Heart right ventricle (tissue), 16 donors: Measurements from ENCODE around the gene MRPL32. TPM values are rescaled to one million over a fixed set of nuclear protein-coding genes. Genes with fewer than 3 reads are reported as not detected.

Experiments
- ATAC-seq, 8 donors: fragments of 200-7000 bp; cut with Tn5 transposase; one replicate each; pipeline ENCODE4 v1.9.1; 2020; ENCODE audit warnings: mild to moderate bottlenecking in 8 of 8, moderate library complexity in 8 of 8, moderate number of reproducible peaks in 1 of 8
- DNase-seq, 2 donors: peaks; one replicate each; pipeline ENCODE4 v3.0.0-alpha.2; 2020
- H3K27ac ChIP-seq, 10 donors: fragments of 200-600 bp; sonication (generic) in 2 of 10; one replicate each; pipeline versions ENCODE4 v1.5.0 to v1.8.0; 2020 to 2022; ENCODE audit warnings: mild to moderate bottlenecking in 3 of 10
- H3K27me3 ChIP-seq, 7 donors: fragments of 200-600 bp; one replicate each; pipeline ENCODE4 v1.8.0; 2021 to 2022; ENCODE audit warnings: mild to moderate bottlenecking in 2 of 7
- H3K36me3 ChIP-seq, 9 donors: fragments of 200-600 bp; sonication (generic) in 1 of 9; one replicate each; pipeline versions ENCODE4 v1.5.0 to v1.8.0; 2020 to 2022; ENCODE audit warnings: mild to moderate bottlenecking in 2 of 9
- H3K4me1 ChIP-seq, 9 donors: fragments of 200-600 bp; sonication (generic) in 1 of 9; one replicate each; pipeline versions ENCODE4 v1.5.0 to v1.8.0; 2020 to 2022; ENCODE audit warnings: mild to moderate bottlenecking in 4 of 9
- H3K4me3 ChIP-seq, 10 donors: fragments of 200-600 bp; sonication (generic) in 2 of 10; one replicate each; pipeline versions ENCODE4 v1.5.0 to v1.8.0; 2020 to 2022; ENCODE audit warnings: mild to moderate bottlenecking in 7 of 10, moderate library complexity in 2 of 10
- H3K9me3 ChIP-seq, 11 donors: fragments of 200-600 bp in 10 of 11; sonication (generic) in 2 of 11; one replicate each; pipeline versions ENCODE4 v1.5.0 to v1.8.0; 2013 to 2022; ENCODE audit warnings: mild to moderate bottlenecking in 2 of 11, control low read depth in 1 of 11, moderate library complexity in 1 of 11
- CTCF ChIP-seq, 9 donors: fragments of 200-600 bp; sonication (generic) in 2 of 9; IDR thresholded peaks; one replicate each; pipeline versions ENCODE4 v1.5.0 to v1.8.0; 2021 to 2022; ENCODE audit warnings: antibody characterized with exemption in 9 of 9, mild to moderate bottlenecking in 5 of 9, moderate library complexity in 1 of 9
- WGBS, 2 donors: extraction: QIAGEN DNeasy Blood & Tissue Kit; methylation state at CpG; one replicate each; pipeline ENCODE4 v1.1.7; 2013; ENCODE audit warnings: inconsistent platforms in 1 of 2; 5-methylcytosine and 5-hydroxymethylcytosine counted together
- intact Hi-C, 10 donors: fragments of 100-400 bp; cut with DNase I; formaldehyde crosslinking; loops; one replicate each; pipeline versions ENCODE4 v1.11.1 to v1.14.2; 2022
- polyA plus RNA-seq, 2 donors: library from polyadenylated mRNA; stranded (reverse); fragments of 200-250 nt; gene quantifications; one replicate each; pipeline ENCODE4 v1.2.3, GENCODE V29; 2013
- total RNA-seq, 10 donors: library from RNA; stranded (reverse); fragmentation: NEBNext Ultra II Directional in 3 of 10; extraction: Animal tissue kit (Norgen Biotek cat#: 25700) in 3 of 10; gene quantifications; one replicate each; pipeline versions ENCODE4 v1.2.1 to v1.2.4, GENCODE V29; 2021 to 2023
- donor health status: Arrhythmogenic right ventricular cardiomyopathy.
- donor health status: ischemic (EF 13 %, LVEDD 7.1; RV severe dilation, severe dysfunction).
- donor health status: healthy with polysubstance abuse.
- donor health status: DM: no; HTN: yes; CAD: no.
- donor health status: DM: no; HTN: no; CAD: no.
- donor health status: ischemic (EF 25% LVEDD 6.9; RV normal size, moderate dysfunction).
- donor health status: ischemic (EF 25% LVEDD 5.7; RV mildly dilated, moderate dysfunction).
- donor health status: healthy.
- donor health status: DM: yes; HTN: yes; CAD: no.
- donor health status: Ischemic cardiomyopathy.
- donor health status: ischemic (EF 35%, LVEDD 5.7; RV mildly dilated, moderate dysfunction).
- donor health status: nonischemic (EF 11% LVEDD 7.7; RV severe dilation, severe dysfunction).
- donor health status: DM: yes; HTN: yes; CAD: no.
- donor health status: PGD.
- donor health status: ischemic (EF 29% LVEDD 5.4; RV normal size, mild dysfunction).
- donor health status: nonischemic (EF 23%, LVEDD 6.1; RV moderate dilation, normal function).

Gene MRPL32
- total and polyA plus RNA-seq, 12 donors: 45.7 to 99.2 (median 59.1) TPM

DNA sequence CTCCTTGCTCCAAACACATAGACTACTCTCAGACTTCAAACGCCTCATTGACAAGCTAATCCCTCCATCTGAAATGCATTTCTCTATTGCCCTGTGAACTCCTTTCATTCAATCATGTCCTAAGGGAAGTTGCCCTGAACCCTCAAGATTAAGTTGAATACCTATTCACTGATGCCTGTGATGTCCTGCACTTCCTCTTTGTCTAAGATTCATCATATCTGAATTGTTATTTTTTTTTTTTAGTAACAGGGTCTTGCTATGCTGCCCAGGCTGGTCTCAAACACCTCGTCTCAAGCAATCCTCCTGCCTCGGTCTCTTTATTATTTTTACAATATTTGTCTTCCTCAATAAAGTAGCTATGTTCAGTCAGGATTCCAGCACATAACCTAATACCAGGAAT, 3.4 kb upstream of the MRPL32 start:
- Histone ChIP-seq H3K27me3 (no peaks in the 10 kb centered on the region), H3K27ac (no peak overlapping the region), H3K4me3 (no peak overlapping the region), H3K9me3 (no peaks in the 10 kb centered on the region), H3K36me3 (peaks cover 0 to 43% (median 30%) of the 10 kb centered on the region in 9 donors), H3K4me1 (peaks cover 5 to 60% (median 38%) of the 10 kb centered on the region in 9 donors)
- TF ChIP-seq CTCF (IDR thresholded peaks at IDR 0.05): no peak
- no peak for DNase-seq
- intact Hi-C loops: no loop called here
- no peak for ATAC-seq
- whole genome bisulfite sequencing, 2 donors: 58 to 80% methylated on average over 3 of the region's 3 CpGs

DNA sequence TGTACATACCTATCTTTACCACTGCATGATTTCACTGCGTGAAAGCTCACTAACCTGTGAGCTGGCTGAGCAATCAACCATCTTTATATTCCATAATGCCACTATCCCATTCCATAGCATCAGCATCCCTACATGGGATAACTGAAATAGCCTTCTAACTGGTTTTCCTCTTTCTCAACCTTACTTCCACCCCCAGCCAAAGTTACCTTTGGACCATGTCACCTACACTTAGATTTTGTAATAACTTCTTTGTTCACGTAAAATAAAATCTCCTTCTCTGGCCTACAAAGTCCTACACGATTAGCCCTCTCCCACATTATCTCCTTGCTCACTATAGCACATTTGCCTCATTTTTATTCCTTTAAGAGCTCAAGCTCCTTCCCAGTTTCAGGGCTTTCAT, 2.7 kb upstream of the MRPL32 start:
- Histone ChIP-seq H3K27ac (no peak overlapping the region), H3K36me3 (peaks cover 0 to 36% (median 23%) of the 10 kb centered on the region in 9 donors), H3K9me3 (no peaks in the 10 kb centered on the region), H3K4me1 (peaks cover 5 to 67% (median 45%) of the 10 kb centered on the region in 9 donors), H3K27me3 (no peaks in the 10 kb centered on the region), H3K4me3 (no peak overlapping the region)
- ATAC-seq (no peak), DNase-seq (no peak)
- no peak for TF ChIP-seq CTCF (IDR thresholded peaks at IDR 0.05)
- intact Hi-C loops: no loop called here
- WGBS, 2 donors: 61 to 75% methylated on average over 3 of the region's 3 CpGs

- H3K4me1 ChIP-seq: peaks cover 5 to 65% (median 45%) of the 10 kb centered on the region in 9 donors
These were observed 1.3 kb upstream of the MRPL32 start for GRCh38 chr7:42930889-42931288.

DNA sequence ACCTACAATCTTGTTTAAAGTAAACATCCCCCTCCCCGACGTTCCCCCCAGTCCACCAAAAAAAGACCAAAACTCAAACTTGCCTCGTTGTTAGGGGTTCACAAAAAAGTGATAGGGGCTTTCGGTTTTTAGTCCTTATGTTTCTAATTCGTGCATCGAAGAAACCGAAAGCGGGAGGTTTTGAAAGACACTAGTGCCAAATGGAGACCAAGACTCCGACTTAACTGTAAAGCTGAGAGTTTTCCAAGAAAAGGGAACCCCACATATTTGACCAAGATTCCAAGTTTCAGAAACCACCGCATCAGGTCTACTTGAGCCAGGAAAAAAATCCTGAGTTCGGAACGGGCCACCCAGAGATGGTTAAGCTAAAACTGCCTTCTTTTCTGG, 736 bp upstream of the MRPL32 start:
- Histone ChIP-seq H3K4me3 (peak overlapping the region; percentile 68 to 97 (median 90)), H3K4me1 (peaks cover 5 to 64% (median 45%) of the 10 kb centered on the region in 9 donors), H3K27me3 (no peaks in the 10 kb centered on the region), H3K36me3 (peaks cover 0 to 33% (median 14%) of the 10 kb centered on the region in 9 donors), H3K27ac (peak overlapping the region; percentile 69 to 93 (median 78)), H3K9me3 (no peaks in the 10 kb centered on the region)
- WGBS, 2 donors: 0% methylated on average over 12 of the region's 12 CpGs
- DNase-seq (no peak), ATAC-seq (no peak)
- TF ChIP-seq CTCF (IDR thresholded peaks at IDR 0.05): no peak
- intact Hi-C loops: loop anchor here in 4 of 10 donors (2.0 to 10.0 kb wide), 5 partner anchors 19 to 903 kb away; partner anchors contain the start of genes C7orf25 (in 1 of the 4) and COA1 (in 1 of the 4)

More at GRCh38 chr7:42930889-42931288, 1.3 kb upstream of the MRPL32 start:
- Histone ChIP-seq H3K9me3 (no peaks in the 10 kb centered on the region), H3K27ac (peak overlapping the region in 3 of 10 donors; percentile 78 to 93 (median 84)), H3K36me3 (peaks cover 0 to 33% (median 15%) of the 10 kb centered on the region in 9 donors), H3K4me3 (peak overlapping the region in 9 of 10 donors; percentile 68 to 96 (median 88)), H3K27me3 (no peaks in the 10 kb centered on the region)
- intact Hi-C loops: loop anchor here in 4 of 10 donors (2.0 to 10.0 kb wide), 5 partner anchors 18 to 904 kb away; partner anchors contain the start of genes C7orf25 (in 1 of the 4) and COA1 (in 1 of the 4)
- TF ChIP-seq CTCF (IDR thresholded peaks at IDR 0.05): no peak
- DNase-seq (no peak), ATAC-seq (no peak)
- WGBS, 2 donors: 11 to 13% methylated on average over 5 of the region's 5 CpGs
